HepG2 (cell line): ENCODE data around the gene CDR2L. TPM values are rescaled to one million over a fixed set of nuclear protein-coding genes. Genes with fewer than 3 reads are reported as not detected.

Experiments
- ATAD3A ChIP-seq: sonication (generic); formaldehyde crosslinking; IDR thresholded peaks from 2 replicates; pipeline ENCODE4 v1.4.0; 2020; ENCODE audit warnings: missing genetic modification reagents
- HDAC6 ChIP-seq: fragments of 200-600 bp; sonication (generic); IDR thresholded peaks from 2 replicates; pipeline ENCODE4 v1.7.0; 2017; ENCODE audit warnings: mild to moderate bottlenecking, antibody characterized with exemption, low read length, low read depth
- HMGA1 ChIP-seq: sonication (generic); formaldehyde crosslinking; conservative IDR thresholded peaks from 2 replicates; pipeline ENCODE4 v1.4.0; 2020; ENCODE audit warnings: missing genetic modification reagents
- IRF2 ChIP-seq: IDR thresholded peaks from 2 replicates; pipeline ENCODE4 v1.6.1; 2018; ENCODE audit warnings: missing genetic modification reagents, missing compliant biosample characterization
- KDM1A ChIP-seq: IDR thresholded peaks from 2 replicates; pipeline ENCODE4 v1.6.1; 2016; ENCODE audit warnings: missing compliant biosample characterization
- KLF16 ChIP-seq, 2 experiments: sonication (generic) in 1 of 2; formaldehyde crosslinking in 1 of 2; IDR thresholded peaks; 2 replicates each; pipeline versions ENCODE4 v1.6.1 to v1.8.0; 2016 to 2023; ENCODE audit warnings: missing genetic modification reagents in 2 of 2, missing compliant biosample characterization in 1 of 2
- NFYC ChIP-seq: IDR thresholded peaks from 2 replicates; pipeline ENCODE4 v1.6.1; 2016; ENCODE audit warnings: missing genetic modification reagents, missing compliant biosample characterization
- POLR2AphosphoS2 ChIP-seq: IDR thresholded peaks from 2 replicates; pipeline ENCODE4 v1.6.1; 2011; ENCODE audit warnings: low read depth, low read length, improper control_type of control experiment
- PRMT3 ChIP-seq: sonication (generic); formaldehyde crosslinking; IDR thresholded peaks from 2 replicates; pipeline ENCODE4 v1.8.1; 2022; ENCODE audit warnings: low read depth, mild to moderate bottlenecking, moderate library complexity, missing genetic modification reagents, borderline replicate concordance
- PRPF4 ChIP-seq: fragments of 200-400 bp; formaldehyde crosslinking; IDR thresholded peaks from 2 replicates; pipeline ENCODE4 v1.6.1; 2016; ENCODE audit warnings: low read length, low read depth; ENCODE audit not compliant: poor library complexity, severe bottlenecking
- TAF1 ChIP-seq: sonication (generic); formaldehyde crosslinking; IDR thresholded peaks from 2 replicates; pipeline ENCODE4 v1.4.0; 2020; ENCODE audit warnings: missing genetic modification reagents
- TP53 ChIP-seq: sonication (generic); formaldehyde crosslinking; conservative IDR thresholded peaks from 2 replicates; pipeline ENCODE4 v1.4.0; 2020; ENCODE audit warnings: missing genetic modification reagents
- ZBTB2 ChIP-seq: sonication (generic); formaldehyde crosslinking; IDR thresholded peaks from 2 replicates; pipeline ENCODE4 v1.8.0; 2022; ENCODE audit warnings: low read depth, missing genetic modification reagents
- ZFP37 ChIP-seq: sonication (generic); formaldehyde crosslinking; IDR thresholded peaks from 2 replicates; pipeline ENCODE4 v1.4.0; 2020; ENCODE audit warnings: missing genetic modification reagents, borderline replicate concordance
- ZNF17 ChIP-seq: sonication (generic); formaldehyde crosslinking; IDR thresholded peaks from 2 replicates; pipeline ENCODE4 v1.5.0; 2020; ENCODE audit warnings: mild to moderate bottlenecking, missing genetic modification reagents
- ZNF235 ChIP-seq: sonication (generic); formaldehyde crosslinking; IDR thresholded peaks from 2 replicates; pipeline ENCODE4 v1.8.1; 2023; ENCODE audit warnings: mild to moderate bottlenecking, missing genetic modification reagents, borderline replicate concordance
- ZNF333 ChIP-seq: sonication (generic); formaldehyde crosslinking; IDR thresholded peaks from 2 replicates; pipeline ENCODE4 v1.4.0; 2020; ENCODE audit warnings: mild to moderate bottlenecking, missing genetic modification reagents, borderline replicate concordance
- ZNF530 ChIP-seq: sonication (generic); formaldehyde crosslinking; IDR thresholded peaks from 2 replicates; pipeline ENCODE4 v1.5.0; 2020; ENCODE audit warnings: low read depth, mild to moderate bottlenecking, missing genetic modification reagents
- ZNF580 ChIP-seq: IDR thresholded peaks from 2 replicates; pipeline ENCODE4 v1.6.1; 2016; ENCODE audit warnings: low read depth, borderline replicate concordance
- ZNF660 ChIP-seq: sonication (generic); formaldehyde crosslinking; IDR thresholded peaks from 2 replicates; pipeline ENCODE4 v1.5.1; 2020; ENCODE audit warnings: mild to moderate bottlenecking, low read depth, missing genetic modification reagents, borderline replicate concordance
- ZNF720 ChIP-seq: sonication (generic); formaldehyde crosslinking; IDR thresholded peaks from 2 replicates; pipeline ENCODE4 v1.4.0; 2020; ENCODE audit warnings: missing genetic modification reagents
- ZNF768 ChIP-seq: sonication (generic); formaldehyde crosslinking; IDR thresholded peaks from 2 replicates; pipeline ENCODE4 v1.4.0; 2020; ENCODE audit warnings: missing genetic modification reagents
- ZNF772 ChIP-seq: sonication (generic); formaldehyde crosslinking; IDR thresholded peaks from 2 replicates; pipeline ENCODE4 v1.5.0; 2020; ENCODE audit warnings: mild to moderate bottlenecking, missing genetic modification reagents
- ZSCAN9 ChIP-seq: IDR thresholded peaks from 2 replicates; pipeline ENCODE4 v1.6.1; 2016; ENCODE audit warnings: borderline replicate concordance
- polyA plus RNA-seq, 8 experiments: library from polyadenylated mRNA; depleted of rRNA in 3 of 8; stranded (reverse) in 7 of 8; unstranded in 1 of 8; fragments of >200 nt; fragmentation: Illumina TruSeq in 4 of 8; extraction: Trizol in 4 of 8; gene quantifications; 2 replicates each; pipeline versions ENCODE4 v1.2.1 to v1.2.3, GENCODE V29; 2011 to 2016; ENCODE audit warnings: low read depth in 4 of 8, missing spikeins in 1 of 8, mixed read lengths in 1 of 8; ENCODE audit not compliant: insufficient read depth in 1 of 8
- total RNA-seq, 5 experiments: library from RNA; depleted of rRNA; stranded (reverse); fragments of >200 nt; fragmentation: Illumina TruSeq; extraction: Trizol; gene quantifications; 2 replicates each; pipeline ENCODE4 v1.2.3, GENCODE V29; 2016; ENCODE audit warnings: low read depth in 1 of 5

CDR2L gene
- total and polyA plus RNA-seq, 2 of the 13 experiments (the other 11 are each of a cell fraction or from before 2014, with no cell fraction given), result 1.9 to 2.1 TPM

- TF ChIP-seq ZSCAN9 (CRISPR knock-in tag), result peak; percentile 49; the same call in 1 of the 2 replicates
- peak; percentile 88 for TF ChIP-seq IRF2 (CRISPR knock-in tag)
- TF ChIP-seq ZNF235, result peak; percentile 13
- TF ChIP-seq KLF16 (CRISPR knock-in tag; IDR thresholded peaks at IDR 0.05), result peak in 1 of 2 experiments; percentile 58; a peak in 2 of 4 replicates
- TF ChIP-seq POLR2AphosphoS2, result no peak
- TF ChIP-seq ZNF720, result no peak
- peak; percentile 82 for TF ChIP-seq ZFP37 (CRISPR knock-in tag)
- TF ChIP-seq ZNF772 (CRISPR knock-in tag), result peak; percentile 66; the same call in 1 of the 2 replicates
- TF ChIP-seq ZNF768, result no peak
- no peak for TF ChIP-seq HMGA1 (CRISPR knock-in tag)
- no peak; the same call in 1 of the 2 replicates for TF ChIP-seq ZNF333 (CRISPR knock-in tag)
- TF ChIP-seq KDM1A, result peak; percentile 90
- peak; percentile 99 for TF ChIP-seq ZNF580
- peak; percentile 52; the same call in 1 of the 2 replicates for TF ChIP-seq NFYC (CRISPR knock-in tag)
- 0 out of 2 replicates have a peak, but pooled peaks have one; percentile 82 for TF ChIP-seq ZNF17 (CRISPR knock-in tag)
- no peak; the same call in 1 of the 2 replicates for TF ChIP-seq PRMT3 (CRISPR knock-in tag)
- TF ChIP-seq ZNF530 (CRISPR knock-in tag), result no peak; the same call in 1 of the 2 replicates
- no peak for TF ChIP-seq ZNF660 (CRISPR knock-in tag)
- no peak for TF ChIP-seq ZBTB2 (CRISPR knock-in tag)
- no peak for TF ChIP-seq HDAC6
- 0 out of 2 replicates have a peak, but pooled peaks have one; percentile 48 for TF ChIP-seq ATAD3A (CRISPR knock-in tag)
- peak; percentile 47 for TF ChIP-seq TAF1 (CRISPR knock-in tag)
- TF ChIP-seq PRPF4, result peak; percentile 96
- no peak for TF ChIP-seq TP53
Observed at GRCh38 chr17:75034236-75034908, 46.9 kb downstream of the CDR2L start (continued).
